Glomerular visceral epithelial cell (primary cell): Measurements from ENCODE around the gene CD302.
"Not testable (repeated sequence)": the region's sequence is repeated elsewhere in the genome, so short reads cannot be mapped to it uniquely, and the experiment has no call there.

Experiments
- DNase-seq: peaks from one replicate; pipeline ENCODE4 v3.0.0-alpha.2; 2016; ENCODE audit errors: extremely low spot score

CD302 gene

DNA sequence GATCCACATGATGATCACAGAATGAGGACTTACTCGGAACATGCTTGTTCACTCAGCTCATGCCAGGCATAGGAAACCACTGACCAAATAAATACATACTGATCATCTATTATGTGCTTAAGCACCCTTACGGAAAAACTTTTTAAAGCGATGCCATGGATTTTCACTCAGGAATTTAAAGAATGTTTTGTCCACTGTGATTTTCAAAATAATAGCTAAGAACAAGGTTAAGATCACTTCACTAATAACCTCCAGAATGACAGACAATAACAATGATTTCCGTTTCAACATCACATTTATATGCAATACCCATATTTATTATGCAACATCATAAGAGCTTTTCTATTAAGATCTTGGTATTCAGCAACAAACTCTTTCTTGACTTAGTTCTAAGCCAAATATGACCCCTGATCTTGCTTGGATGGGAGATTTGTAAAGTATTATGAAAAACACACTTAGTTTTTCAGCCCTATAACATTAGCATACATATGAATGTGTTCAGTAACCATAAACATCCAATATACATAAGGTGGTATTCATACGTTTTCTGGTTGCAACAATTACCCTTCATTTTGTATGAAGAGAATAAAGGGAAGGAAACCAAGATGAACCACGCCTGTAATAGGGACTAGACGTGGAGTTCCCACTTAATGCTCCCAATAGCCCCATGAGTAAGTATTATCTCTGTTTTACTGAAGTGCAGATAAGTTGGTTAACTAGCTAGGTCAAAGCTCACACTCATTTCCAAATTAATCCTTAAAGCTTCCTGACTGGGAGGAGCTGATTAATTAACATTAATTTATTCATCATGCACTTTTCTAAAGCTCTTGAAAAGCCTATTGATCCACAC, 1.9 kb downstream of the CD302 start:
- DNase-seq, result no peak

DNA sequence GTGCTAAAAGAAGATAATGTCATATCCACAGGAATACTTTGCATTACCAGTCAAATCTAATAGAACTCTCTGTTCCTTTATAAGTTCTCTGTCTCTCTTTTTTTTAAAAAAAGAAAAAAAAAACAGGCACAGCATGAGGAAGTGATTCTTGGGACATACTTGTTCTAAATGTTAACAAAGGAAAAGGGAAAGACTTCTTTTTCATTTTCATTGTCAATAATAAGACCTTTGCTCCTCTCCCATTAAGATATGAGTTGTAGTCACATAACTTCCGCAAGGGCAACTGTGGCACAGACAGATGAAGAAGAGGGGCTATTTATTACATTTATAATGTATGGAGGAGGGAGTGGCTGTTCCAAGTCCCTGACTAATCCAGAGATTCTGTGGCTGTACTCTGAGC, 4.7 kb downstream of the CD302 start:
- no peak for DNase-seq

DNA sequence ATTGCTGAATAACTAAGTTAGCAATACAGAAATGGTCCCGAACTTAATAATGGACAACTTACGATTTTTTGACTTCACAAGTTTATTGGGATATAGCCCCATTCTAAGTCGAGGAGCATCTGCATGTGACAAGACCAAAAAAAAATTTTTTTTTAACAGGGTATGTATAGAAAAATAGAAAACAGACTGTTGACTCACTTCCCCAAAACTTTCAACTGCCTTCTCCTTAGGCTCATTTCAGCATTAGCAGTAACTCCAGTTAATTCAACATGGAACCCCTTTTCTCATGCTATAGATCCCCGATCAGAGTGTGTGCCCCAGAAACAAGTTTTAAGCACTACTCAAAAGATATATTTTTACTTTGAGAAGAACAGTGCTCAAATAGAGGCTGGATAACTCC, 5.4 kb downstream of the CD302 start:
- no peak for DNase-seq

DNA sequence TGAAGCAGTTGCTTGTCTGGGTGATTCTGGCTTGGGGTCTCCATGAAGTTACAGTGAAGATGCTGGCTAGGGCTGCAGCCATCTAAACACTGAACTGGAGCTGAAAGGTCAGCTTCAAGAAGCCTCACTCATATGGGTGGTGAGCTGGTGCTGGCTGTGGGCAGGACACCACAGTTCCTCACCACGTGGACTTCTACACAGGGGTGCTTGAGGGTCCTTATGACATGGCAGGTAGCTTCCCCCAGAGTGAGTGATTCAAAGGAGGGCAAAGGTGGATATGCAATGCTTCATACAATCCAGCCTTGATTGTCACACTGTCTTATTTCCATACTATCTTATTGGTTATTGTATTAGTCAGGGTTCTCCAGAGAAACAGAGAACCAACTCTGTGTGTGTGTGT, 6.0 kb downstream of the CD302 start:
- no peak for DNase-seq

DNA sequence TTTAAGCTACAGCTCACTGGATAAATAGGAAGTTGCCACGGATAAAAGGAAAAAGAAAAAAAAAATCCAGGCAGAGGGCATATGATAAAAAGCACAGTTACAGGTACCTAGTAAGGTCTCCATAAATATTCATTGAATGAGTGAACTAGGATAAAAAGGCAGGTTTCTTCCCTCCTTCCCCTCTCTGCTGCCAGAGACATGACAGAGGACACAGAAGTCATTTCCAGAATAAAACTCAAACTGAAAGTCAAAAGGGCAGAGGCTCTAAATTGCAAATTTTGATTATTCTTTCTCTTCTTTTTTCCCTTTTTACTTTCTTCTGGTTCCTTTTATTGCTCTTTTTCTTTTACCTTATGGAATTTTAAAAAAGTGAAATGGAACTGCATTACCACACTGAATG, 7.7 kb downstream of the CD302 start:
- no peak for DNase-seq

DNA sequence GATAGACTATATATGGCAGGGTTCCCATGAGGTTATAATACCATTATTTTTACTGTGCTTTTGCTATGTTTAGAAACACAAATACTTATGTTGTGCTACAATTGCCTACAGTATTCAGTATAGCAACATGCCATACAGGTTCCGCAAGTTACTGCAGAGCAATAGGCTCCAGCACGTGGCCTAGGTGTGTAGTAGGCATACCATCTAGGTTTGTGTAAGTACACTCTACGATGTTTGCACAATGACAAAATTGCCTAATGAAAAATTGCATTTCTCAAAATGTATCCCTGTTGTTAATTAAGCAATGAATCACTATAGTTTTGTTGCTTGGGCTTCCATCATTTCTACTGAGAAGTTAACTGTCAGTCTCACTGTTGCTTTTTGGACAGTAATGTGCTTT, 9.8 kb downstream of the CD302 start:
- no peak for DNase-seq

DNA sequence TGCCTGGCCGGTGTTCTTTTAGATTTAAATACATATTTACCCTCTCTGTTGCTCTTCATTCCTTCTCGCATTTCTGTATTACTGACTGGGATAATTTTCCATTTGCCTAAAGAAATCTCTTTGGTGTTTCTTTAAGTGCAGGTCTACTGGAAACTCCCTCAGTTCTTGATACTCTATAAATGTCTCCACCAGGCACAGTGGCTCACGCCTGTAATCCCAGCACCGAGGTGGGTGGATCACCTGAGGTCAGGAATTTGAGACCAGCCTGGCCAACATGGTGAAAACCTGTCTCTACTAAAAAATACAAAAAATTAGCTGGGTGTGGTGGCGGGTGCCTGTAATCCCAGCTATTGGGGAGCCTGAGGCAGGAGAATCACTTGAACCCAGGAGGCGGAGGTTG, 10.4 kb downstream of the CD302 start:
- not testable (repeated sequence) for DNase-seq

DNA sequence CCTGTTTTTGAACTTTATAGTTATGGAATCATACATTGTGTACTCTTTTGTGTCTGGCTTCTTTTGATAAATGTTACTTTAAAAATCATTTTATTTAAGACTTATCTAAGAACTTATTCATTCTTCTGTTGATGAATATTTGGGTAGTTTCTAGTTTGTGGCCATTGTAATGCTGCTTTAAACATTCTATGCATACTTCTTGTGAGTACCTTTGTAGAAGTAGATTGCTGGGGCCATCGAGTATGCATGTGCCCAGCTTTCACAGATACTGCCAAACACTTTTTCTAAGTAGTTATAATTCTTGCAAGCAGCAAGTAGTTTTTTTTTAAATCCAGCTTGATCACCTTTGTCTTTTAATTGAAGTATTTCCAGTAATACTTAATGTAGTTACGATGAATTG, 11.1 kb downstream of the CD302 start:
- DNase-seq, result no peak

DNA sequence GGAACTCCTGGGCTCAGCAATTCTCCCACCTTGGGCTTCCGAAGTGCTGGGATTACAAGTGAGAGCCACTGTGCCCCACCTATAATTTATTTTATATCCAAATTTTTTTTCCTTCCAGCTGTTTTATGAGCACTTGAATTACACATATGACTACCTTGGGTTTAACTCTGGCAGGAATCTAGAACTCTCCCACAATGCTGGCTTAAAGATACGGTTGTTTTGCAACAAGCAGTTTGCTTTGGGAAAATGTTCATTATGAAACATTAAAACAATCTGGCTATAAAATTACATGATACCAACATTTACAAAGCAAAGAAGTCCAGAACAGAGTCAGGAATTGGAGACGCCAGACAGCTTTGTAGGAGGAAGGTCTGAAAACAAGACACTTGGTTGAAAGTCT, 12.8 kb downstream of the CD302 start:
- DNase-seq, result no peak

DNA sequence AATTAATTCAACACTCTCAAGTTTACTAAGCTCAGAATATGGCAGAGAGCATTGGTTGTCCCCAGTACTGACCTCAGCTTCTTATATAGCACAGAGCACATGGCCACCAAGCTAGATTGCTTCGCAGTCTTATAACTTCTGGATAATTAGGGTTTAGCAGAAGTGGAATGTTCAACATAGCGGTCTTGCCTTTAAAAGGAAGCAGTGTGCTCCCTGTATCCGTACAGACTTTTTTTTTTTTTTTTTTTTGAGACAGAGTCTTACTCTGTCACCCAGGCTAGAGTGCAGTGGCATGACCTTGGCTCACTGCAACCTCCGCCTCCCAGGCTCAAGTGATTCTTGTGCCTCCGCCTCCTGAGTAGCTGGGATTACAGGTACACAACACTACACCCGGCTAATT, 13.3 kb downstream of the CD302 start:
- not testable (repeated sequence) for DNase-seq

DNA sequence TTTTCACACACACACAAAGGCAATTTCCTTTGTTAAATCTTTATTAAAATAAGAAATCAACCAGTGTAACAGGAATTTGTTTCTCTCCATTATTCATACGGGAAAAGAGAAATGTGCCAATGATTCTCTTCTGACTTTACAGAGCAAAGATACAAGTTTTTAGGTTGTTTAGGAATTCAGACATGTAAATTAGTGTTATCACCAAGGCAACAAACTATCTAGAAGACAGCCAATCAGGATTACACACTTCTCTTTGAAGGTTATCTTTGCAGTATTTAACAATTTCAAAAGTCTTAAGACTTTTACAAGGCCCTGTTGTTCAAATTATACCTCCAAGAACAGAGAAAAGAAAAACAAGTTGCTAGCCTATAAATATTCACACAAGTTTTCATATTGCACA, 14.5 kb downstream of the CD302 start:
- no peak for DNase-seq

DNA sequence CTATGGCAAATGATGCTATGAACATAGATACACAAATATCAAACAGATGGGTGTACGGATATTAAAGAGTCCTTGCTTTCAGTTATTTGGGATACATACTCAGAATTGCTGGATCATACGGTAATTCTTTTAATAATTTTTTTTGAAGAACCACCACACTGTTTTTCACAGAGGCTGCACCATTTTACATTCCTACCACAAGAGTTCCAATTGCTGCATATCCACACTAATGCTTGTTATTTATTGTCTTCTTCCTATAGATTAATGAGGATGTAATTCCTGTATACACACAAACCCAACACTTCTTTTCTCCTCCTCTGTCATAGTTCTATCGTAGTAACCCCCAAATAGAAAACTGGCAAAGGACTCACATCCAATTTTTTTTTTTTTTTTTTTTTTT, 21.7 kb downstream of the CD302 start:
- no peak for DNase-seq

DNA sequence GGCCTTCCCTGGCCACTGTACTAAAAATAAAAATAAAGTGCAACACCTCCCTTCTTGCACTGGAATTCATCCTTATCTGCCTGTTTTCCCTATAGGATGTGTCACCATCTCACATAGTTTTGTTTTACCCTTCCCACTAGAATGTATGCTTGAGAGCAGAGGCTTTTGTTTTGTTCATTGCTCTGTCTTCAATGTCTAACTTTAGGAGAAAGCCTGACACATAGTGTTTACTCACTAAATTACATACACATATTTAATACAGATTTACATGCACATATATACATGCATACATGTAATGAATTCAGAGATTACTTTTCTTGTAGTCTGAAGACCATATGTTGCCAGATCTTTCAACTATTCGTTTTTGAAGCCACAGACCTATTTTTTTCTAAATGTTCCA, 23.0 kb downstream of the CD302 start:
- DNase-seq, result no peak

DNA sequence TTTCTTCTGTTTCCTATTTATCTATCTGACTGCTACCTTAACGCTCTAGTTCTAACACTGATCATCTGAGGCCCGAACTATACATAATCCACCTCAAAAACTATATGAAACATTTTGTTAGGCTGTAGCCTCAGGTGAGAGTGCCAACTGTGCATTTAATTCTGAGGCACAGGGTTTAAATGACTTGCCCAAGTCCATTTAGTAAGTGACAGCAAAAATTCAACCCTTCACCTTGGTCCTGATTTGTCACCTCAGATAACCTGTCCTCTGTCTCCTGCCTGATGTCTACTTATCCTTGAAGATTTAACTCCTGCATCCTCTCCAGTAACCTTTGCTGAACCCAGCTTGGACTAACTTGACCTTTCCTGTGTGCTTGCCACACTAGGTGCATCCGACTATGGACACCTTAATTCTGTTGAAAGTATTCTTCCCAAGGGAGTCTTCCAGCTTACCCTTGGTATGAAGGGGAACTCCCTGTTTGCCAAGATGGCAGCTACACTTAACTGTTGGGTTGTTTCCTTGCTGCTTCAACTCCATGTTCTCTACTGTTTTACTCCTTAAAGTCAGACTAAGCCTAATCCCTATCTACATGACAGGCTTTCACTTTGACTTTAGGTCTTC, 23.5 kb downstream of the CD302 start:
- no peak for DNase-seq

DNA sequence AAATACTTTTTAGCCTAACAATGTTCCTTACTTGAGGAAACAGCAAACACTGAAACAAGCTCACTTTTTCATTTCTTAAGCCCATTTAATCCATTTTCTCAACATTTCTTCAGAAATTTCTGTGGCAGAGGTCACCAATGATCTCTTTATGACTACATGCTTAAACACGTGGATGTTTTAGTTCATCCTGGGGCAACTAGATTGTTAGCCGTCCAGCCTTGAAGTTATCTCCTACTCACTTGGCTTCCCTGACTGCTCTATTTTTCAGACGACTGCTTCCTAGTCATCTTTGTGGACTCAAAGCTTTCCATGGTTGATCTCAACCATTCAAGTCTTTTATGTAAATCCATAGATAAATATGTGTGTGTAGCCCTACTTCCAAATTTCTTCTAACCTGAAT, 24.1 kb downstream of the CD302 start:
- no peak for DNase-seq

DNA sequence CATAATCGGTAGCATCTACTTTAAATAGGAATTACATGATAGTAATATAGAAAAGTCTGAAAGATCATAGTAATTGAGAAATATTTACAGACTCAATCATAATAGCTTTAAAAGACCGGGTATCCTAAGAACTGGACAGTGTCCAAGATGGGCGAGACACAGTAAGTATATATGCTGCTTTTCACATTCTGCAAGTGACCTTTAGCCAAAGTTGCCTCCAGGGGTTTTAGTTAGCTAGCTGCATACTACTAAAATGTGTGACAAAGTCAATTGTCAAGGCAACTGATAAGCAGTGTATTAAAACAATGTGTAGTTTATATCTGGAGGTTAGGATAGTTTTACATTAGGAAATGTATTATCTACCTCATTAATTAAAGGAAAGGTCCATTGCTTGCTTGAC, 24.6 kb downstream of the CD302 start:
- no peak for DNase-seq

DNA sequence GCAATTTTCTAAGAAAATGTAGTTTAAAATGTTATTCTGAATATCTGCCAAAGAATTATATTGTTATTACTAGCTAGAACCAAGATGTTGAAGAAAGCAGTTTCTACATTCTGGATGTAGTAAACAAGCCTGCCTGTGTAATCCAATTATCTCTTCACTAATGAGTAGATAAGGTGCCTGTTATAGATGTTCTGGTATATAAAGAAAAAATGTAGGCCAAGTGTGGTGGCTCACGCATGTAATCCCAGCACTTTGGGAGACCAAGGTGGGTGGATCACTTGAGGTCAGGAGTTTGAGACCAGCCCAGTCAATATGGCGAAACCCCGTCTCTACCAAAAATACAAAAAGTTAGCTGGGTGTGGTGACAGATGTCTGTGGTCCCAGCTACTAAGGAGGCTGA, 28.9 kb downstream of the CD302 start:
- DNase-seq, result no peak

DNA sequence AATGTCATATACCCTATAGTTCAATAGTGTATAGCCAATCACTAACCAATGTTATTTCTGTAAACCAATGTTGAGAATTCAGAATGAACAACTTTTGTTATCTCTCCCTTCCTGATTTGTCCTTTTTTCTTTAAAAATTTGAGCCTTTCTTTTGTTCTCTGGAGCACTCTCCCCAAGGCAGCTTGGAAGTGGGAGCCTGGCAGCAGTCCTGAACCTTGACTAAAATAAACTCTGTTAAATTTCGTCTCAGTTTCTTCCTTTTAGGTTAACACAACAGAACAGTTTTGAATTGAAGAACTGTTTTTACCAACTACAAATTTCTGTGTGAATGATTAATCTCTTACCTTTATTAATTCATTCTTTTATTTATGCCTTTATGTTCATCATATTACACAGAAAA, 35.9 kb downstream of the CD302 start:
- DNase-seq, result no peak

DNA sequence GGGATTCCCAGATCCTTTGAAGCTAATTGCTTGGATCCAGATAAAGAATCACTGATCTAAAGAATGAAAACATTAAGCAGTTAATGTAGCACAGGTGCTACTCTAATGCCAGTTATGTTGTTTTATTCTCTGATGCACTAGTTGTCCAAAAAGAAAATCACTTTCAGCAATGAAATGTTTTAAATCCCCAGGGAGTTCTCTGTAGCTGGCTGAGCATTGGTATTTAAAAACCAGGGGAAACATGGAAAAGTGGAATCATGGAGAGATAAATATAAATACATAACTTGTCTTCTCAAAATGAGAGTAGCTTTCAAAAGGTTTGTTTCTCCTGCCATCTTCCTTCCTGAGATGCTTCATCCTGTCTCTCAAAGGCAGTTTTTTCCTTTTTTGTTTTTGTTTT, 37.7 kb downstream of the CD302 start:
- DNase-seq, result no peak

DNA sequence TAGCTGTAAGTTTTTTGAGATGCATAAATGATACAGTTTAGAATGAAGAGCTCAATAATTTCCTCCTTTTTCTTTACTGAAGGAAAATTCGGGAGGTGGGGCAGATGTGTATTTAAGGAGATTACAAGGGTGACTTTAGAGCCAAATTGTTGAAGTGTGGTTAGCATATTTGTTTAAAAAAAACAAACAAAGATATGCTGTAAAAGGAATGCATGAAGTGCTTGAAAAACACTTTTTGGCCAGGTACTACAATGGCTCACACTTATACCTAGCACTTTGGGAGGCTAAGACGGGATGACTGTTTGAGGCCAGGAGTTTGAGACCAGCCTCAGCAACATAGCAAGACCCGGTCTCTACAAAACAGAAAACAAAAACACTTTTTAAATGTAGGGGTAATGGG, 38.4 kb downstream of the CD302 start:
- DNase-seq, result no peak

DNA sequence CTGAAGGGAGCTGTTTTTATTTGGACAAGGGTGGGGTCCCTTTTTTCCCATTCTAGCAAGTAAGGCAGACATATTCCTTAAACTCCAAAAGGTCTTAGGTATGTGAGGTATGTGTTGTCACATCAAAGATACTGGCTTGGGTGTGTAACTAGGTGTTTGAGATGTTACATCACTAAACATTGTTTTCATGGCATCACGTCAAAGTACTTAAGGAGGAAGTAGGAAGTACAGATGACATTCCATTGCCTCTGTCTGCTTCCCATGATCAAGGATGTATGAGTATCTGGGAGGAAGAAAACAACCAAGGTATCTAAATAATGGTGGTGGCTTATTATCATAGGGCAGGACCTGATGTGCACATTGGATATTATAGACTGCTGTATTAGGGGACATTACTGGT, 39.3 kb downstream of the CD302 start:
- no peak for DNase-seq

DNA sequence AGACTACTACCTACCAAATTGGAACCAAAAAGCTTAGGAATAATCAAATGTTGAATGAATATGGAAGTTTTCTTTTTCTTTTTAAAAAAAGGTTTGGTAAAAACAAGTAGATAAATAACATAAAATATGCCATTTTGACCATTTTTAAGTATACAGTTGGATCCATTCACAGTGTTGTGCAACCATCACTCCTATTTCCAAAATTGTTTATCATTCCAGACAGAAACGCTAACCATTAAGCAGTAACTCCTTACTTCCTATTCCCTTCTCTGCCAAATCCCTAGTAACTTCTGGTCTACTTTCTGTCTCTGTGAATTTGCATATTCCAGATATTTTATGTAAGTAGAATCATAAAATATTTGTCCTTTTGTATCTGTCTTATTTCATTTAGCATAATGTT, 39.8 kb downstream of the CD302 start:
- no peak for DNase-seq

DNA sequence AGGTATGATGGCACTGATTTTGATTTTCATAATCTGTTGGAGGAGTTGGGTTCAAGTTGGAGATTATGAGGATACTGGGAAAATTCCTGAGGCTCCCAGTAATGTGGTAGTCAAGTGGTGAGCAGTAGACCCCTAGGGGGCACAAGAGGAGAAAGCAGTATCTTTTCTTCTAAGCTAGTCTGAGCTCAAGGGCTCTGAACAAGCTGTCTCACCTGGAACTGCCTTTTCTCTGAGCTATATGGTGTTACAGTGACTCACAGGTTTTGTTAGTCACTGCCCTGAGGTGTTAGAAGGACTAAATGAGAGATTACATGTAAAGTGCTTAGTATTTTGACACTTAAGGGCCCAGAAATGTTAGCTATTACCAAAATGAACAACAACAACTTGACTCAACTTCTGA, 42.2 kb downstream of the CD302 start:
- peak; percentile 66 for DNase-seq

DNA sequence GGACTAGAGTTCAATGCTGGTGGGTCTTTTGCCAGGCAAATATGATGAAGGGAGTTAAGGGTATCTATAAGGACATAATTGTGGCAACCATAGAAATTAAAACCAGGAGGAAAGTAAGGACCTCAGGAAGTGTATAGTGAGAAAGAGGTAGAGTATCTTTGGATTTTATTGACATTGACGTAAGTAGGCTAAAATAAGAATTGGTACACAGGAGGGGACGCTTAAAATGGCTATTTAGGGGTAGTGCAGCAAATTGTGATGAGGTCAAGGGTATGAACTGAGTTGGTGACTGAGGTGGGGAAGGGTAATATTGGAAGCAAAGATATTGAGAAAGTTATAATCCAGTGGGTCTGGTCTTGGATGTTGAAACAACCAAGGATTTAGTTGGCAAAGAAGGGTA, 43.0 kb downstream of the CD302 start:
- DNase-seq, result no peak
